HepG2 (cell line): ENCODE measurements around the gene MEIS1. TPM values are rescaled to one million over a fixed set of nuclear protein-coding genes. Genes with fewer than 3 reads are reported as not detected.

Experiments used
- ATAC-seq: fragments of 200-7000 bp; cut with Tn5 transposase; 3 replicates; pipeline ENCODE4 v1.9.1; 2020; ENCODE audit warnings: mild to moderate bottlenecking, moderate library complexity
- BruUV-seq: library from RNA; stranded (reverse); fragments of 400-500 nt; replicated peaks from 2 replicates; lab custom pipeline; 2021; lab: Mats Ljungman, UMichigan
- CTCF ChIA-PET: fragments of 300-600 bp; formaldehyde crosslinking; extraction: SDS; loops from one replicate; lab custom pipeline; 2021; ENCODE audit warnings: low total read pairs, inconsistent platforms, low intra/inter-chr PET ratio; lab: Yijun Ruan, JAX
- POLR2A ChIA-PET: fragments of 350-600 bp; sonication (Branson Sonifier 250); formaldehyde crosslinking; loops from one replicate; lab custom pipeline; 2020; ENCODE audit warnings: antibody characterized with exemption, inconsistent platforms; lab: Yijun Ruan, JAX
- DNase-seq: peaks from one replicate; pipeline ENCODE4 v3.0.0-alpha.2; 2015; ENCODE audit warnings: low spot score
- FAIRE-seq: peaks from 3 replicates; lab custom pipeline; 2011; peaks lifted over from hg19 to GRCh38; lab: Jason Lieb, UNC
- H2AFZ ChIP-seq: one replicate; pipeline ENCODE4 v1.6.1; 2011; ENCODE audit warnings: low read length, inconsistent platforms
- H3K27ac ChIP-seq: fragments of 300-600 bp; 3 replicates; pipeline ENCODE4 v1.8.0; 2011; ENCODE audit warnings: mixed run types, mild to moderate bottlenecking, mixed read lengths, low read length, inconsistent platforms; ENCODE audit not compliant: insufficient read depth; ENCODE audit errors: extremely low read length
- H3K27me3 ChIP-seq, 2 experiments: fragments of 200-600 bp in 1 of 2; 2 replicates in 1 of 2; 3 replicates in 1 of 2; pipeline versions ENCODE4 v1.6.0 to v1.8.0; 2011; ENCODE audit warnings: low read length in 2 of 2, mild to moderate bottlenecking in 2 of 2, moderate library complexity in 2 of 2, inconsistent platforms in 1 of 2; ENCODE audit not compliant: insufficient read depth in 2 of 2, control insufficient read depth in 1 of 2
- H3K36me3 ChIP-seq, 2 experiments: fragments of 200-600 bp in 1 of 2; replicated peaks in 1 of 2; 2 replicates in 1 of 2; 3 replicates in 1 of 2; pipeline versions ENCODE4 v1.5.1 to v1.8.0; 2011; ENCODE audit warnings: low read length in 2 of 2, inconsistent platforms in 1 of 2; ENCODE audit not compliant: insufficient read depth in 2 of 2, control insufficient read depth in 1 of 2
- H3K4me1 ChIP-seq: 2 replicates; pipeline ENCODE4 v1.5.1; 2012; ENCODE audit warnings: low read length, inconsistent platforms; ENCODE audit not compliant: insufficient read depth
- H3K4me2 ChIP-seq: 2 replicates; pipeline ENCODE4 v1.6.0; 2011; ENCODE audit warnings: low read depth, low read length, inconsistent platforms
- H3K4me3 ChIP-seq, 3 experiments: fragments of 200-600 bp in 1 of 3; sonication (generic), shearing (Covaris generic) in 1 of 3; replicated peaks in 1 of 3; 2 replicates each; pipeline ENCODE4 v1.5.1; 2011 to 2016; ENCODE audit warnings: low read length in 3 of 3, inconsistent platforms in 2 of 3, low read depth in 2 of 3, mild to moderate bottlenecking in 2 of 3, control low read depth in 1 of 3, mixed read lengths in 1 of 3; ENCODE audit not compliant: insufficient read depth in 1 of 3
- H3K79me2 ChIP-seq: one replicate; pipeline ENCODE4 v1.6.1; 2011; ENCODE audit warnings: low read length, inconsistent platforms; ENCODE audit not compliant: insufficient read depth
- H3K9ac ChIP-seq: 2 replicates; pipeline ENCODE4 v1.6.0; 2011; ENCODE audit warnings: mild to moderate bottlenecking, low read depth, low read length, inconsistent platforms; ENCODE audit not compliant: insufficient read depth
- H3K9me3 ChIP-seq: 2 replicates; pipeline ENCODE4 v1.5.1; 2012; ENCODE audit warnings: mild to moderate bottlenecking, low read length
- H4K20me1 ChIP-seq: 2 replicates; pipeline ENCODE4 v1.6.0; 2011; ENCODE audit warnings: inconsistent platforms, mild to moderate bottlenecking, low read length, moderate library complexity; ENCODE audit not compliant: insufficient read depth
- HMG20A ChIP-seq: IDR thresholded peaks from 2 replicates; pipeline ENCODE4 v1.6.1; 2016; ENCODE audit warnings: borderline replicate concordance
- KDM1A ChIP-seq: IDR thresholded peaks from 2 replicates; pipeline ENCODE4 v1.6.1; 2016; ENCODE audit warnings: missing compliant biosample characterization
- KLF13 ChIP-seq: sonication (generic); formaldehyde crosslinking; IDR thresholded peaks from 2 replicates; pipeline ENCODE4 v1.4.0; 2020; ENCODE audit warnings: mild to moderate bottlenecking, missing genetic modification reagents
- KLF16 ChIP-seq, 2 experiments: sonication (generic) in 1 of 2; formaldehyde crosslinking in 1 of 2; IDR thresholded peaks; 2 replicates each; pipeline versions ENCODE4 v1.6.1 to v1.8.0; 2016 to 2023; ENCODE audit warnings: missing genetic modification reagents in 2 of 2, missing compliant biosample characterization in 1 of 2
- MAFK ChIP-seq, 2 experiments: IDR thresholded peaks in 1 of 2; conservative IDR thresholded peaks in 1 of 2; 2 replicates each; pipeline ENCODE4 v1.6.1; 2011; ENCODE audit warnings: improper control_type of control experiment in 2 of 2, low read length in 2 of 2
- POGZ ChIP-seq: sonication (generic); formaldehyde crosslinking; IDR thresholded peaks from 2 replicates; pipeline ENCODE4 v1.4.0; 2020; ENCODE audit warnings: mild to moderate bottlenecking, missing genetic modification reagents
- ZNF205 ChIP-seq: IDR thresholded peaks from 2 replicates; pipeline ENCODE4 v1.6.1; 2018; ENCODE audit warnings: missing biosample characterization, missing genetic modification reagents
- ZNF549 ChIP-seq: sonication (generic); formaldehyde crosslinking; IDR thresholded peaks from 2 replicates; pipeline ENCODE4 v1.5.0; 2020; ENCODE audit warnings: missing genetic modification reagents
- ZNF552 ChIP-seq: sonication (generic); formaldehyde crosslinking; IDR thresholded peaks from 2 replicates; pipeline ENCODE4 v1.9.0; 2022; ENCODE audit warnings: missing genetic modification reagents, mild to moderate bottlenecking, borderline replicate concordance
- ZNF720 ChIP-seq: sonication (generic); formaldehyde crosslinking; IDR thresholded peaks from 2 replicates; pipeline ENCODE4 v1.4.0; 2020; ENCODE audit warnings: missing genetic modification reagents
- ZNF724P ChIP-seq: sonication (generic); formaldehyde crosslinking; IDR thresholded peaks from 2 replicates; pipeline ENCODE4 v1.8.0; 2022; ENCODE audit warnings: missing genetic modification reagents, borderline replicate concordance
- WGBS: methylation state at CpG from one replicate; pipeline ENCODE4 v1.1.6; 2017; ENCODE audit warnings: low lambda C conversion rate; 5-methylcytosine and 5-hydroxymethylcytosine counted together
- in situ Hi-C: cut with HindIII; loops from 2 replicates; pipeline ENCODE4 v1.10.0; 2017; ENCODE audit warnings: low pct_unique_long_range_greater_than_20kb; ENCODE audit not compliant: extremely low pct_ligation_motif_present
- intact Hi-C: fragments of 100-400 bp; cut with micrococcal nuclease; formaldehyde crosslinking; loops from one replicate; pipeline ENCODE4 v1.10.0; 2022; ENCODE audit not compliant: unreplicated experiment
- polyA plus RNA-seq, 8 experiments: library from polyadenylated mRNA; depleted of rRNA in 3 of 8; stranded (reverse) in 7 of 8; unstranded in 1 of 8; fragments of >200 nt; fragmentation: Illumina TruSeq in 4 of 8; extraction: Trizol in 4 of 8; gene quantifications; 2 replicates each; pipeline versions ENCODE4 v1.2.1 to v1.2.3, GENCODE V29; 2011 to 2016; ENCODE audit warnings: low read depth in 4 of 8, missing spikeins in 1 of 8, mixed read lengths in 1 of 8; ENCODE audit not compliant: insufficient read depth in 1 of 8
- total RNA-seq, 5 experiments: library from RNA; depleted of rRNA; stranded (reverse); fragments of >200 nt; fragmentation: Illumina TruSeq; extraction: Trizol; gene quantifications; 2 replicates each; pipeline ENCODE4 v1.2.3, GENCODE V29; 2016; ENCODE audit warnings: low read depth in 1 of 5
- TF ChIP-seq, protein P1 (sequence below): sonication (generic); formaldehyde crosslinking; IDR thresholded peaks from 2 replicates; pipeline ENCODE4 v1.9.0; 2022; ENCODE audit warnings: missing genetic modification reagents, mild to moderate bottlenecking, borderline replicate concordance
- TF ChIP-seq, protein P2 (sequence below), 2 experiments: sonication (generic) in 1 of 2; formaldehyde crosslinking in 1 of 2; IDR thresholded peaks; 2 replicates each; pipeline versions ENCODE4 v1.4.0 to v1.6.1; 2018 to 2020; ENCODE audit warnings: missing genetic modification reagents in 2 of 2, borderline replicate concordance in 1 of 2, low read depth in 1 of 2, mild to moderate bottlenecking in 1 of 2, missing biosample characterization in 1 of 2

The MEIS1 gene
- total and polyA plus RNA-seq, 2 of the 13 experiments (the other 11 are each of a cell fraction or from before 2014, with no cell fraction given) = 3.8 to 6.0 TPM

DNA sequence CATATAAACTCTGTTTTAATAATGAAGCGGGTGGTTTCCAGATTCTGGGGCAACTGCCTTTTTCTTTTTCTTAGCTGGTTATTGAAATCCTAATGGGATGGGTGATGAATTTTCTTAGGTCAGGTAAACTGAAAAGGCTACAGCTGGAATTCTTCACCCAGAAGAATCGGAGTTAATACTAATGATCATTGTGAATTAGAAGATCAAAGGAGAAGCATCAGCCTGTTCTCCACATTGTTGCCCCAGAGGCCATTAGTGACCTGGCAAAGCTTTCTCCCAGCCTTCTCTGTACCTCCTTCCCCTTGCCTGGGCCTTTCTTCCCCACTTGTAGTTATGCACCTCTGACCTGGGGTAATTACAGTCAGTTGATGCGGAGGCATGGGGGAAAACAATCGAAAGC is 82.8 kb downstream of the MEIS1 start:
- Histone ChIP-seq H3K9me3 (no peaks in the 10 kb centered on the region), H2AFZ (no peak overlapping the region), H3K27me3 (no peaks in the 10 kb centered on the region), H3K4me1 (peaks cover 7% of the 10 kb centered on the region), H3K36me3 (no peaks in the 10 kb centered on the region), H3K9ac (no peak overlapping the region), H3K4me3 (no peak overlapping the region), H3K27ac (no peak overlapping the region), H3K79me2 (no peaks in the 10 kb centered on the region), H4K20me1 (no peaks in the 10 kb centered on the region), H3K4me2 (no peak overlapping the region)
- no TSS peak for BruUV-seq
- FAIRE-seq = no peak
- in situ Hi-C loops (no loop called here), intact Hi-C loops (no loop called here)
- no peak for DNase-seq
- no peak for ATAC-seq
- POLR2A ChIA-PET = no interaction called here
- 85% methylated on average over 4 of the region's 4 CpGs for WGBS
- CTCF ChIA-PET = no interaction called here
- TF ChIP-seq HMG20A (CRISPR knock-in tag) = no peak
- no peak for TF ChIP-seq ZNF205
- TF ChIP-seq KLF16 (CRISPR knock-in tag; IDR thresholded peaks at IDR 0.05) = no peak
- TF ChIP-seq, protein P1, sequence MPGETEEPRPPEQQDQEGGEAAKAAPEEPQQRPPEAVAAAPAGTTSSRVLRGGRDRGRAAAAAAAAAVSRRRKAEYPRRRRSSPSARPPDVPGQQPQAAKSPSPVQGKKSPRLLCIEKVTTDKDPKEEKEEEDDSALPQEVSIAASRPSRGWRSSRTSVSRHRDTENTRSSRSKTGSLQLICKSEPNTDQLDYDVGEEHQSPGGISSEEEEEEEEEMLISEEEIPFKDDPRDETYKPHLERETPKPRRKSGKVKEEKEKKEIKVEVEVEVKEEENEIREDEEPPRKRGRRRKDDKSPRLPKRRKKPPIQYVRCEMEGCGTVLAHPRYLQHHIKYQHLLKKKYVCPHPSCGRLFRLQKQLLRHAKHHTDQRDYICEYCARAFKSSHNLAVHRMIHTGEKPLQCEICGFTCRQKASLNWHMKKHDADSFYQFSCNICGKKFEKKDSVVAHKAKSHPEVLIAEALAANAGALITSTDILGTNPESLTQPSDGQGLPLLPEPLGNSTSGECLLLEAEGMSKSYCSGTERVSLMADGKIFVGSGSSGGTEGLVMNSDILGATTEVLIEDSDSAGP (CRISPR knock-in tag) = no peak
- TF ChIP-seq ZNF549 = no peak
- no peak for TF ChIP-seq ZNF720 (CRISPR knock-in tag)

DNA sequence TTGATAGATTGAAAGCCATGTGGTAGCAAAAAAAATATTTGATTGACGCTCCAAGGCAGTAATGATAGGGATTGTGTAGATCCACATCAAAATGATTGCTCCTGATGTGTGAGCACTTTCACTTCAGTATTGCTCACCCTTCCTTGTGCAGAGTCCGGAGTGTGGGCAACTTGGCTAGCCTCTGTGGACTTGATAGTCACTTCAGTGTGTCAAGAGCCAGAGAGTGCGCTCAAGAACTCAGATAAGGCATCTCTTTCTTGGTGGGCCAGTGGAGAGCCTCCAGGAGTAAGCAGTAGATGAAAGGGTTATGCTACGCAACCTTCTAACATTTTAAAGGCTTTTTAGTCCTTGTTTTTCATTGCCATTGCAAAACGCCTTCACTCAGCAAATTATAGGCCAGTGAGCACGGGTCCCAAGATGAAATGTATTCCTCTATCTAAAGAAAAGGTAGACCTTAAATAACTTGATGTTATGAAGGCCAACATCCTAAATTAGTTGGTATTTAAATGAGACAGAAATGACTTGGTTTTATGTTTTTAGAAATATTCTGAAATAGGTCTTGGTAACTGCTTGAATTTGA is 84.4 kb downstream of the MEIS1 start:
- Histone ChIP-seq H3K27me3 (no peaks in the 10 kb centered on the region), H3K79me2 (no peaks in the 10 kb centered on the region), H3K9ac (no peak overlapping the region), H3K4me1 (peaks cover 22% of the 10 kb centered on the region), H4K20me1 (no peaks in the 10 kb centered on the region), H3K4me3 (no peak overlapping the region), H3K36me3 (no peaks in the 10 kb centered on the region), H3K27ac (no peak overlapping the region), H2AFZ (no peak overlapping the region), H3K9me3 (no peaks in the 10 kb centered on the region), H3K4me2 (no peak overlapping the region)
- ChIA-PET POLR2A (no interaction called here), CTCF (no interaction called here)
- ATAC-seq (no peak), DNase-seq (no peak), FAIRE-seq (no peak)
- in situ Hi-C loops = no loop called here
- intact Hi-C loops = no loop called here
- WGBS = 65% methylated on average over 6 of the region's 6 CpGs
- BruUV-seq = no TSS peak
- TF ChIP-seq KDM1A (CRISPR knock-in tag) (no peak), POGZ (CRISPR knock-in tag) (no peak), ZNF724P (CRISPR knock-in tag) (no peak), KLF13 (CRISPR knock-in tag) (no peak), MAFK (conservative IDR thresholded peaks at IDR 0.05 in 1 of 2, IDR thresholded peaks at IDR 0.05 in 1 of 2; ENCODE audit: low read length in 2 of 2) (peak; percentile 52 to 72; a peak in 3 of 4 replicates), ZNF552 (CRISPR knock-in tag) (no peak)
- TF ChIP-seq, protein P2, sequence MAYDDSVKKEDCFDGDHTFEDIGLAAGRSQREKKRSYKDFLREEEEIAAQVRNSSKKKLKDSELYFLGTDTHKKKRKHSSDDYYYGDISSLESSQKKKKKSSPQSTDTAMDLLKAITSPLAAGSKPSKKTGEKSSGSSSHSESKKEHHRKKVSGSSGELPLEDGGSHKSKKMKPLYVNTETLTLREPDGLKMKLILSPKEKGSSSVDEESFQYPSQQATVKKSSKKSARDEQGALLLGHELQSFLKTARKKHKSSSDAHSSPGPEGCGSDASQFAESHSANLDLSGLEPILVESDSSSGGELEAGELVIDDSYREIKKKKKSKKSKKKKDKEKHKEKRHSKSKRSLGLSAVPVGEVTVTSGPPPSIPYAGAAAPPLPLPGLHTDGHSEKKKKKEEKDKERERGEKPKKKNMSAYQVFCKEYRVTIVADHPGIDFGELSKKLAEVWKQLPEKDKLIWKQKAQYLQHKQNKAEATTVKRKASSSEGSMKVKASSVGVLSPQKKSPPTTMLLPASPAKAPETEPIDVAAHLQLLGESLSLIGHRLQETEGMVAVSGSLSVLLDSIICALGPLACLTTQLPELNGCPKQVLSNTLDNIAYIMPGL (CRISPR knock-in tag; IDR thresholded peaks at IDR 0.05; ENCODE audit: borderline replicate concordance in 1 of 2, low read depth in 1 of 2) = no peak
